Mammary epithelial cell (primary cell): ENCODE data around the gene DUSP3.

Experiments used
- EZH2 ChIP-seq: IDR thresholded peaks from 2 replicates; pipeline ENCODE4 v1.6.1; 2012; ENCODE audit warnings: low read length, inconsistent platforms, borderline replicate concordance
- TF ChIP-seq, protein P1 (sequence below), 2 donors: IDR thresholded peaks in 1 of 2; conservative IDR thresholded peaks in 1 of 2; 2 replicates each; pipeline ENCODE4 v1.5.1; 2011 to 2012; ENCODE audit warnings: inconsistent platforms in 2 of 2, low read length in 2 of 2, mild to moderate bottlenecking in 2 of 2, control low read depth in 1 of 2, low read depth in 1 of 2; ENCODE audit not compliant: insufficient read depth in 1 of 2; ENCODE audit errors: extremely low read depth in 1 of 2

DNA sequence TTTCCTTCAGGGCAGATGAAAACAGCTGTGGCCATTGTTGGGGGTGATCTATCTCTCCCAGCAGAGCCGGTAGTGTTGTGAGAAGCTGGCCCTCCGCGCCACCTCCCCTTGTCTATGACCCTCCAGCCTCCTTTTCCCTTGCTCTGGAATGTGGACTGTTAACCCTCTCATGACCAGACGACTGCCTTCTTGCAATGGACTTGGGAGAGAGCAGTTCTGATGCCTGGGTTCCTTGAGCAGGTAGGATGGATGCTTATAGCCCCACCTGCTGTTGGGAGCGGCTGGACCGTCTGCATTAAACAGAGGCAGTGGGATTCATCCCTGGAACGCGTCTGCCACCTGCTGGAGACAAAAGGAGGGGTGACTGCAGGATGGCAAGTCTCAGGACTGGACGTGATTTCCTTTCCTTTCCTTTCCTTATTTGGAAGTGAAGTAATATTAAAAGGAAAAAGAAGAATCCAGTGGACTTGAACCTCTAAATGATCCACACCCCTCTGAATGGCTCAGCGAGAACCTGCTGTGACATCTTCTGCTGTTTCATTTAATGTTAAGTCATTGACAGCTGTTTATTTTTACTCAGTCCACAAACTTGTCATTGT lies 18.4 kb downstream of the DUSP3 start:
- TF ChIP-seq, protein P1, sequence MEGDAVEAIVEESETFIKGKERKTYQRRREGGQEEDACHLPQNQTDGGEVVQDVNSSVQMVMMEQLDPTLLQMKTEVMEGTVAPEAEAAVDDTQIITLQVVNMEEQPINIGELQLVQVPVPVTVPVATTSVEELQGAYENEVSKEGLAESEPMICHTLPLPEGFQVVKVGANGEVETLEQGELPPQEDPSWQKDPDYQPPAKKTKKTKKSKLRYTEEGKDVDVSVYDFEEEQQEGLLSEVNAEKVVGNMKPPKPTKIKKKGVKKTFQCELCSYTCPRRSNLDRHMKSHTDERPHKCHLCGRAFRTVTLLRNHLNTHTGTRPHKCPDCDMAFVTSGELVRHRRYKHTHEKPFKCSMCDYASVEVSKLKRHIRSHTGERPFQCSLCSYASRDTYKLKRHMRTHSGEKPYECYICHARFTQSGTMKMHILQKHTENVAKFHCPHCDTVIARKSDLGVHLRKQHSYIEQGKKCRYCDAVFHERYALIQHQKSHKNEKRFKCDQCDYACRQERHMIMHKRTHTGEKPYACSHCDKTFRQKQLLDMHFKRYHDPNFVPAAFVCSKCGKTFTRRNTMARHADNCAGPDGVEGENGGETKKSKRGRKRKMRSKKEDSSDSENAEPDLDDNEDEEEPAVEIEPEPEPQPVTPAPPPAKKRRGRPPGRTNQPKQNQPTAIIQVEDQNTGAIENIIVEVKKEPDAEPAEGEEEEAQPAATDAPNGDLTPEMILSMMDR (conservative IDR thresholded peaks at IDR 0.05 in 1 of 2, IDR thresholded peaks at IDR 0.05 in 1 of 2; ENCODE audit: extremely low read depth in 1 of 2, insufficient read depth in 1 of 2, low read depth in 1 of 2, low read length in 2 of 2), result peak; percentile 100
- no peak for TF ChIP-seq EZH2
